Bronchial epithelial cell (primary cell): ENCODE measurements around the gene TRIM47. TPM values are rescaled to one million over a fixed set of nuclear protein-coding genes. Genes with fewer than 3 reads are reported as not detected.

Experiments
- DNase-seq: peaks from one replicate; pipeline ENCODE4 v3.0.0-alpha.2; 2010; ENCODE audit warnings: low read depth
- FAIRE-seq: peaks from 2 replicates; lab custom pipeline; 2011; peaks lifted over from hg19 to GRCh38; lab: Jason Lieb, UNC
- H3K27me3 ChIP-seq: 2 replicates; pipeline ENCODE4 v1.5.1; 2011; ENCODE audit warnings: low read length; ENCODE audit not compliant: control insufficient read depth, insufficient read depth
- H3K36me3 ChIP-seq: 2 replicates; pipeline ENCODE4 v1.5.1; 2011; ENCODE audit warnings: low read length; ENCODE audit not compliant: control insufficient read depth, insufficient read depth
- H3K4me3 ChIP-seq: 2 replicates; pipeline ENCODE4 v1.5.1; 2011; ENCODE audit warnings: mild to moderate bottlenecking, low read depth, low read length, control low read depth
- total RNA-seq: library from RNA; depleted of rRNA; stranded (reverse); fragments of >200 nt; gene quantifications from 2 replicates; pipeline ENCODE4 v1.2.1, GENCODE V29; 2014
- TF ChIP-seq, protein P1 (sequence below): IDR thresholded peaks from 2 replicates; pipeline ENCODE4 v1.5.1; 2011; ENCODE audit warnings: mild to moderate bottlenecking, moderate library complexity, low read length, control low read depth, inconsistent platforms; ENCODE audit not compliant: insufficient read depth, severe bottlenecking

Gene TRIM47
- 10.5 and 14.6 TPM in 2 replicates for total RNA-seq

GRCh38 chr17:75878174-75878998 lies at the start of gene TRIM47:
TRIM47 (minus strand) TSS chr17:75878581; CDS start chr17:75878548, 33 bp downstream.
- peak; percentile 26 for DNase-seq
- Histone ChIP-seq H3K4me3 (peak within 1 kb of the TSS; percentile 55), H3K36me3 (peaks cover 1% of the 10 kb centered on the region), H3K27me3 (no peaks in the 10 kb centered on the region)
- TF ChIP-seq, protein P1, sequence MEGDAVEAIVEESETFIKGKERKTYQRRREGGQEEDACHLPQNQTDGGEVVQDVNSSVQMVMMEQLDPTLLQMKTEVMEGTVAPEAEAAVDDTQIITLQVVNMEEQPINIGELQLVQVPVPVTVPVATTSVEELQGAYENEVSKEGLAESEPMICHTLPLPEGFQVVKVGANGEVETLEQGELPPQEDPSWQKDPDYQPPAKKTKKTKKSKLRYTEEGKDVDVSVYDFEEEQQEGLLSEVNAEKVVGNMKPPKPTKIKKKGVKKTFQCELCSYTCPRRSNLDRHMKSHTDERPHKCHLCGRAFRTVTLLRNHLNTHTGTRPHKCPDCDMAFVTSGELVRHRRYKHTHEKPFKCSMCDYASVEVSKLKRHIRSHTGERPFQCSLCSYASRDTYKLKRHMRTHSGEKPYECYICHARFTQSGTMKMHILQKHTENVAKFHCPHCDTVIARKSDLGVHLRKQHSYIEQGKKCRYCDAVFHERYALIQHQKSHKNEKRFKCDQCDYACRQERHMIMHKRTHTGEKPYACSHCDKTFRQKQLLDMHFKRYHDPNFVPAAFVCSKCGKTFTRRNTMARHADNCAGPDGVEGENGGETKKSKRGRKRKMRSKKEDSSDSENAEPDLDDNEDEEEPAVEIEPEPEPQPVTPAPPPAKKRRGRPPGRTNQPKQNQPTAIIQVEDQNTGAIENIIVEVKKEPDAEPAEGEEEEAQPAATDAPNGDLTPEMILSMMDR: peak; percentile 27
- no peak for FAIRE-seq

- FAIRE-seq: peak; percentile 83
Measured at GRCh38 chr17:75927286-75927922, 49.0 kb upstream of the TRIM47 start.

GRCh38 chr17:75926456-75926855 lies 48.1 kb upstream of the TRIM47 start:
- no peaks in the 10 kb centered on the region for H3K27me3 ChIP-seq
- DNase-seq (no peak), FAIRE-seq (no peak)
- H3K36me3 ChIP-seq: peaks cover 2% of the 10 kb centered on the region
- no peak overlapping the region for H3K4me3 ChIP-seq
- TF ChIP-seq, protein P1: no peak

More at GRCh38 chr17:75927286-75927922, 49.0 kb upstream of the TRIM47 start:
- TF ChIP-seq, protein P1: peak; percentile 62
- DNase-seq: peak; percentile 82
- no peak overlapping the region for H3K4me3 ChIP-seq
- H3K36me3 ChIP-seq: peaks cover 2% of the 10 kb centered on the region
- H3K27me3 ChIP-seq: no peaks in the 10 kb centered on the region

- no peak for DNase-seq
- FAIRE-seq: no peak
- Histone ChIP-seq H3K27me3 (no peaks in the 10 kb centered on the region), H3K4me3 (no peak overlapping the region), H3K36me3 (peaks cover 2% of the 10 kb centered on the region)
- TF ChIP-seq, protein P1: no peak
Measured at GRCh38 chr17:75925912-75926311, 47.5 kb upstream of the TRIM47 start.

DNA sequence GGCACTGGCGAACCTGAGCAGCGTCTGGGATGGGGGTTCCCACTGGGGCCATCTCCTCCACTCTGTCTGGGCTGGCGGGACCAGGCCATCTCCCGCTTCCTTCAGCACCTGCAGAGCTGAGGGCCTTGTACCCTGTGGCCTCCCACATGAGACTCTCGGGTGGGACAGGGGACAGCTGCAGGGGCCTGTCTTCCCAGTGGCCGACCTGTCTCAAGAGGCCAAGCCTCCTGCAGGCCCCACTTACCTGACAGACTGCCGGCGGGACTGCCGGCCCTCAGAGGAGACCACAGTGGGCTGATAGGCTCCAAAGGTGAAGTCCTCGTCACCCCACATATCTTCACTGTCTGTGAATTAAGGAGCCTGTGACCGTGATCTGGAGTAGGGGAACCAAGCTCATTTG lies 46.7 kb upstream of the TRIM47 start:
- Histone ChIP-seq H3K36me3 (peaks cover 2% of the 10 kb centered on the region), H3K4me3 (no peak overlapping the region), H3K27me3 (no peaks in the 10 kb centered on the region)
- TF ChIP-seq, protein P1: no peak
- no peak for DNase-seq
- no peak for FAIRE-seq
